ENCODE results near the gene POU2F1.

Gene POU2F1

GRCh38 chr1:167452483-167452882 is 231.8 kb downstream of the POU2F1 start:
- DNase-seq: no peak

- DNase-seq: no peak
Measured at GRCh38 chr1:167453123-167453522, 232.4 kb downstream of the POU2F1 start.

- DNase-seq: peak; percentile 36
Measured at GRCh38 chr1:167454304-167454893, 233.7 kb downstream of the POU2F1 start.

- peak; percentile 43 for DNase-seq
Measured at GRCh38 chr1:167454894-167455785, 234.5 kb downstream of the POU2F1 start.

- DNase-seq: no peak
Measured at GRCh38 chr1:167455786-167456446, 235.2 kb downstream of the POU2F1 start.

GRCh38 chr1:167456524-167456923 is 235.8 kb downstream of the POU2F1 start:
- no peak for DNase-seq

- DNase-seq: no peak
Measured at GRCh38 chr1:167456926-167457325, 236.2 kb downstream of the POU2F1 start.

GRCh38 chr1:167457936-167458584 is 237.4 kb downstream of the POU2F1 start:
- DNase-seq: no peak

GRCh38 chr1:167460836-167461235 is 240.2 kb downstream of the POU2F1 start:
- no peak for DNase-seq

- no peak for DNase-seq
Measured at GRCh38 chr1:167462341-167462740, 241.7 kb downstream of the POU2F1 start.

GRCh38 chr1:167463080-167463479 is 242.4 kb downstream of the POU2F1 start:
- no peak for DNase-seq

GRCh38 chr1:167463875-167464575 is 243.3 kb downstream of the POU2F1 start:
- no peak for DNase-seq

- no peak for DNase-seq
Measured at GRCh38 chr1:167465018-167465417, 244.3 kb downstream of the POU2F1 start.

- no peak for DNase-seq
Measured at GRCh38 chr1:167465743-167466142, 245.1 kb downstream of the POU2F1 start.

GRCh38 chr1:167467126-167467710 is 246.5 kb downstream of the POU2F1 start:
- DNase-seq: no peak

GRCh38 chr1:167467752-167468151 is 247.1 kb downstream of the POU2F1 start:
- no peak for DNase-seq

GRCh38 chr1:167469280-167469965 is 248.7 kb downstream of the POU2F1 start:
- DNase-seq: no peak

- no peak for DNase-seq
Measured at GRCh38 chr1:167471568-167471967, 250.9 kb downstream of the POU2F1 start.

GRCh38 chr1:167472752-167473521 is 252.3 kb downstream of the POU2F1 start:
- no peak for DNase-seq

GRCh38 chr1:167473761-167474160 is 253.1 kb downstream of the POU2F1 start:
- no peak for DNase-seq

- DNase-seq: no peak
Measured at GRCh38 chr1:167474191-167474641, 253.5 kb downstream of the POU2F1 start.
